AG04450 (cell line): ENCODE results near the gene FOXO1. TPM values are rescaled to one million over a fixed set of nuclear protein-coding genes. Genes with fewer than 3 reads are reported as not detected.

Experiments
- CTCF ChIA-PET: fragments of 300-600, 350-600 bp; formaldehyde crosslinking; extraction: SDS; loops from one replicate; lab custom pipeline; 2022; ENCODE audit warnings: antibody characterized with exemption, inconsistent platforms; lab: Charles Lee
- POLR2A ChIA-PET: fragments of 350-600 bp; formaldehyde crosslinking; extraction: SDS; loops from one replicate; lab custom pipeline; 2021; ENCODE audit warnings: antibody characterized with exemption, inconsistent platforms; lab: Yijun Ruan, JAX
- DNase-seq: peaks from one replicate; pipeline ENCODE4 v3.0.0-alpha.2; 2011; ENCODE audit warnings: low read depth, low spot score
- H3K27ac ChIP-seq: one replicate; pipeline ENCODE4 v1.5.1; 2012; ENCODE audit warnings: low read depth, low read length, control low read depth
- H3K27me3 ChIP-seq: one replicate; pipeline ENCODE4 v1.6.0; 2012; ENCODE audit warnings: low read length; ENCODE audit not compliant: control insufficient read depth, insufficient read depth
- H3K4me3 ChIP-seq: 2 replicates; pipeline ENCODE4 v1.5.1; 2011; ENCODE audit warnings: mild to moderate bottlenecking, low read depth, low read length, control low read depth
- H3K9me3 ChIP-seq: 2 replicates; pipeline ENCODE4 v1.5.1; 2012; ENCODE audit warnings: low read length; ENCODE audit not compliant: control insufficient read depth, insufficient read depth
- polyA plus RNA-seq: library from polyadenylated mRNA; depleted of rRNA; stranded (reverse); fragments of >200 nt; gene quantifications from 2 replicates; pipeline ENCODE4 v1.2.3, GENCODE V29; 2011
- TF ChIP-seq, protein P1 (sequence below): IDR thresholded peaks from 2 replicates; pipeline ENCODE4 v1.5.1; 2011; ENCODE audit warnings: low read depth, low read length, control low read depth, inconsistent platforms

Gene FOXO1
- polyA plus RNA-seq, 1 experiment = 0.19 TPM

DNA sequence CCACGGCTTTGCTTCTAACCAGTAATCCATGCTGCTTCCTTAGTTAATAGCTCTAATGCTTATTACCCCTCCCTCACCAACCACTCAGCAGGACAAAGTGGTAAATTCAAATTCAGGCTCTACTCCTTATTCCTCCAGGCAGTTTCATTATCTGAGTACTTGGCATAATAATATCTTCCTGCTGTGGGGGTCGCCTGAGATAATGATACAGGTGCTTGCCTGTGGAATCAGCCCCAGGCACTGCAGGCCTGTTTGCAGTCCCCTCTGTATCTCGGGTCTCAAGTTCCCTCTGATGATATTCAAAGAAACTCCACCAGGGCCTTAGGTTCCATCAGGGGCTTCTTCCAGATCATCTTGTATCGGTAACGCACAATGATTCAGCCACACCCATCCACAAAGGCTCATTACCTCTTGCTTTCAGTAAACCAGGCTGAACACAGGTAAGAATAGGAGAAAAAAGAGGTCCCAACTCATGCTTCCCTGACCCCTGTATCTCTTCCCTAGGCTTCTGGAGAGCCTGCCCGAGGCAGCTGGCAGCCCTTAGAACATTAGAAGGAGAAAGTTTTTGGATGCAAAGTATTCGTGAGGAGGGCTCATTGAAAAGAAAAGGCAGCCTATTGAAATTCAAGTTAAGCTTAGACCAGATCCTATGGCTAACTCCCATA lies 14.3 kb upstream of the FOXO1 start:
- no peak for DNase-seq
- ChIA-PET CTCF (interaction anchor here (0.9 to 9.1 kb wide), 4 partner anchors 23 to 996 kb away, joined by 5 to 138 read pairs (median 24); no protein-coding TSS in a partner anchor), POLR2A (no interaction called here)
- no peak overlapping the region for H3K27ac ChIP-seq
- H3K4me3 ChIP-seq = no peak overlapping the region
- TF ChIP-seq, protein P1, sequence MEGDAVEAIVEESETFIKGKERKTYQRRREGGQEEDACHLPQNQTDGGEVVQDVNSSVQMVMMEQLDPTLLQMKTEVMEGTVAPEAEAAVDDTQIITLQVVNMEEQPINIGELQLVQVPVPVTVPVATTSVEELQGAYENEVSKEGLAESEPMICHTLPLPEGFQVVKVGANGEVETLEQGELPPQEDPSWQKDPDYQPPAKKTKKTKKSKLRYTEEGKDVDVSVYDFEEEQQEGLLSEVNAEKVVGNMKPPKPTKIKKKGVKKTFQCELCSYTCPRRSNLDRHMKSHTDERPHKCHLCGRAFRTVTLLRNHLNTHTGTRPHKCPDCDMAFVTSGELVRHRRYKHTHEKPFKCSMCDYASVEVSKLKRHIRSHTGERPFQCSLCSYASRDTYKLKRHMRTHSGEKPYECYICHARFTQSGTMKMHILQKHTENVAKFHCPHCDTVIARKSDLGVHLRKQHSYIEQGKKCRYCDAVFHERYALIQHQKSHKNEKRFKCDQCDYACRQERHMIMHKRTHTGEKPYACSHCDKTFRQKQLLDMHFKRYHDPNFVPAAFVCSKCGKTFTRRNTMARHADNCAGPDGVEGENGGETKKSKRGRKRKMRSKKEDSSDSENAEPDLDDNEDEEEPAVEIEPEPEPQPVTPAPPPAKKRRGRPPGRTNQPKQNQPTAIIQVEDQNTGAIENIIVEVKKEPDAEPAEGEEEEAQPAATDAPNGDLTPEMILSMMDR = no peak
- H3K27me3 ChIP-seq = no peaks in the 10 kb centered on the region
- H3K9me3 ChIP-seq = no peaks in the 10 kb centered on the region

DNA sequence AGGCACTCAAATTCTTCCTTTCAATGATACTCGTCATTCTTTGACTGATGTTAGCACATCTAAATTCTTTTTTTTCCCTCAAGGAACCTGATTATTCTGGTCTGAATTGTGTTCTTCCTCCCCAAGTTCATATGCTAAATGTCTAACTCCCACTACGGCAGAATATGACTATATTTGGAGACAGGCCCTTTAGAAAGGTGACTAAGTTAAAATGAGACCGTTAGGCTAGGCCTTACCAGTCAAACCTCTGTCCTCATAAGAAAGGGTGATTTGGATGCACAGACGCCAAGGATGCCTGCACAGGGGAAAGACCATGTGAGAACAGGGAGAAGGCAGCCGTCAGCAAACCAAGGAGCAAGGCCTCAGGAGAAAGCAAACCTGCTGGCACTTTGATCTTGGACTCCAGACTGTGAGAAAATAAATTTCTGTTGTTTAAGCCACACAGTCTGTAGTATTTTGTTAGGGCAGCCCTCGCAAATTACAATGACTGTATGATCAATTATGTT lies 13.1 kb upstream of the FOXO1 start:
- Histone ChIP-seq H3K9me3 (no peaks in the 10 kb centered on the region), H3K27ac (no peak overlapping the region), H3K27me3 (peaks cover 9% of the 10 kb centered on the region), H3K4me3 (no peak overlapping the region)
- TF ChIP-seq, protein P1 = no peak
- ChIA-PET CTCF (interaction anchor here (1.0 to 9.1 kb wide), 3 partner anchors 611 to 995 kb away, joined by 3 to 138 read pairs (median 42); no protein-coding TSS in a partner anchor), POLR2A (no interaction called here)
- no peak for DNase-seq

DNA sequence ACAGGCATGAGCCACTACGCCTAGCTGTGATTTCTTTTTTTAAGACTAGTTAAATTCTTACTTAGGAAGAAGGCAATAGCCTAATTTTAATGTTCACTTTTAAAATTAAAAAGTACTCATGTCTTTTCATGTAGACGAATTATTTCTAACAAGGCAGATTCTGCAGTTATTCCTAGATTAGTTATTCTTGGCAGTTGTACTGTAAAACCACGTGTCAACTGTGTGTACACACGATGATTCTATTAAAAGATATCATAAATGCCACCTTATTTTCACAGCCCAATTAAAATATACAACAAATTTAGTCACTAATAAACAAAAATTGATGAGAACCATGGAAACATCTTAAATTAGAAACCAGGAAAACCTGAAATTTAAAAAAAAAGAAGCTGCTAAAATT lies 10.6 kb upstream of the FOXO1 start:
- no peak for DNase-seq
- POLR2A ChIA-PET = no interaction called here
- no peaks in the 10 kb centered on the region for H3K9me3 ChIP-seq
- TF ChIP-seq, protein P1 = no peak
- peaks cover 15% of the 10 kb centered on the region for H3K27me3 ChIP-seq
- H3K4me3 ChIP-seq = no peak overlapping the region
- CTCF ChIA-PET = no interaction called here
- H3K27ac ChIP-seq = no peak overlapping the region

DNA sequence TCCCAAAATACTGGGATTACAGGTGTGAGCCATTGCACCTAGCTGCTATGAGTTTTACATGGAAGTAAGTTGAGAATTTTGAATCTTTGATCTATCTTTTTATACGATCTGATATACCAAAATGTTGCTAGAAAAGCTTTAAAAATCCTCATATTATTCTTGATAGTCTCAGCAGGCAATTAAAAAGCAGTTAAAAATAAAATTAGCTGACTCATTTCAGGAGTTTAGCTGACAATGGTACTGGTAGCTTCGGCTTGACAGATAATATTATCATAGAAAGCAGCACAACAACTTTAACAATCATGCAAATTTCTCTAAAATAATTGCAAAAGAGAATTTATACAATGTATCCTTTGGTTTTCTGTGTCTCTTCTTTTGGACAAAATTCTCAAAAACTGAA lies 9.6 kb upstream of the FOXO1 start:
- POLR2A ChIA-PET = no interaction called here

DNA sequence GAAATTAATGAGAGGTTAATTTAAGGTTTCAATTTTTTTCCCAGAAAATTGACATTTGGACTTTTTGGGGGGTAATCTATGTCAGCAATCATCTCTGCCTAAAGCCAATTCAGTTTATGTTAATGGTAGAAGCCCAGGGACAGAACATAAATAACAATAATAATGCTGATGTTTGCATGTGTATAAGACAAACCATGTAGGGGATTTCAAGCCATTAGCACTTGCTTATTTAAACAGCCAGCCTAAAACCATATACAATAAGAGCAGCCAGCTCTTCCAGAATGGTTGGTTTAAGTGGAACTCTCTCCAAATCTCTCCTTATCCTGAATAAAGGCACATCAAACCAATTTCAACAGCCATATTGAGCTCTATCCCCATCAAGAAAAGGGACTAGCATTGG lies 7.0 kb upstream of the FOXO1 start:
- CTCF ChIA-PET = interaction anchor here (2.0 to 2.9 kb wide), 2 partner anchors 10 to 604 kb away, joined by 8 to 11 read pairs; no protein-coding TSS in a partner anchor
- peaks cover 21% of the 10 kb centered on the region for H3K27me3 ChIP-seq

More for the DNA sequence above, 9.6 kb upstream of the FOXO1 start:
- TF ChIP-seq, protein P1 = no peak
- Histone ChIP-seq H3K27me3 (peaks cover 15% of the 10 kb centered on the region), H3K9me3 (no peaks in the 10 kb centered on the region), H3K27ac (no peak overlapping the region), H3K4me3 (no peak overlapping the region)
- DNase-seq = no peak
- CTCF ChIA-PET = no interaction called here

More for the DNA sequence above, 7.0 kb upstream of the FOXO1 start:
- Histone ChIP-seq H3K4me3 (no peak overlapping the region), H3K27ac (no peak overlapping the region), H3K9me3 (no peaks in the 10 kb centered on the region)
- TF ChIP-seq, protein P1 = no peak
- no peak for DNase-seq
- POLR2A ChIA-PET = no interaction called here
